Measurements from ENCODE around the gene PRR16.
A peak's percentile ranks its signal among the peaks of the same experiment; 100 is the strongest.

Gene PRR16

GRCh38 chr5:120546922-120547321 is 82.8 kb downstream of the PRR16 start:
- no peak for TF ChIP-seq CTCF (IDR thresholded peaks at IDR 0.05; ENCODE audit: low read depth, low read length, missing control alignments)
- no peak overlapping the region for H3K4me3 ChIP-seq (ENCODE audit: low read depth, low read length)
- in situ Hi-C loops (cut with HindIII; ENCODE audit: low sequenced_read_pairs) = no loop called here
- no peak for DNase-seq (ENCODE audit: low read depth)

DNA sequence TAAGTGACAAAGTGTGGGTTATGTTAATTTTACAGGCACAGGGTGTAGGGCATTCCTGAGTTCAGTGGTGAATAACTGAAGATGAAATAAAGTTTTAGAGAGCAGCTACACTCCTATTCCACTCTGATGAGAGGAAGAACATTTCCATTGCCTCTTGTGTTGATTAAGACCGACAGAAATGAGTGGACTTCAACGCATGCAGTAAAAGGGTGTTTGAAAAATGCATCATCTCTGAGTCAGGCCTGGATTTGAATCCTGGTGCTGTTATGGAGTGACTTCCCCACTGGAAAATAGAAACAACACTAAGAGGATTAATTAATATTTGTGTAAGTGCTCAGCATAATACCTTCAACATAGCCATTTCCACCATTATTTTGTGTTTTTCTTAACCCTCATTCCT is 86.3 kb downstream of the PRR16 start:
- no peak overlapping the region for H3K4me3 ChIP-seq (ENCODE audit: low read depth, low read length)
- in situ Hi-C loops (cut with HindIII; ENCODE audit: low sequenced_read_pairs) = no loop called here
- no peak for DNase-seq (ENCODE audit: low read depth)
- TF ChIP-seq CTCF (IDR thresholded peaks at IDR 0.05; ENCODE audit: low read depth, low read length, missing control alignments) = no peak

- DNase-seq (ENCODE audit: low read depth) = peak; percentile 22
- no peak overlapping the region for H3K4me3 ChIP-seq (ENCODE audit: low read depth, low read length)
- in situ Hi-C loops (cut with HindIII; ENCODE audit: low sequenced_read_pairs) = no loop called here
- TF ChIP-seq CTCF (IDR thresholded peaks at IDR 0.05; ENCODE audit: low read depth, low read length, missing control alignments) = no peak
These were observed 88.5 kb downstream of the PRR16 start for GRCh38 chr5:120552638-120553037.

DNA sequence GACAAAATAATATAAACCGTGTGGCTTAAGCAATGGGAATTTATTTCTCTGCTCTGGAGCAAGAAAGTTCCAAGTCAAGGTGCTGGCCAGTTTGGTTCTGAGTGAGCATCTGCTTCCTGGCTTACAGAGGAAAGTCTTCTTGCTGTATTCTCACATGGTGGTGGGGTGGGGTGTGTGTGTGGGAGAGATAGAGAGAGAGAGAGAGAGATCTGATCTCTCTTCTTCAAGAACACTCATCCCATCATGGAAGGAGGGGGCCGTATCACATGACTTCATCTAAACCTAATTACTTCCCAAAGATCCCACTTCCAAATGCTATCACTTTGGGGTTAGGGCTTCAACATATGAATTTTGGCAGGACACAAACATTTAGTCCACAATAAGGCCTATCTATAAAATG is 91.2 kb downstream of the PRR16 start:
- no peak for DNase-seq (ENCODE audit: low read depth)
- H3K4me3 ChIP-seq (ENCODE audit: low read depth, low read length) = no peak overlapping the region
- TF ChIP-seq CTCF (IDR thresholded peaks at IDR 0.05; ENCODE audit: low read depth, low read length, missing control alignments) = no peak
- in situ Hi-C loops (cut with HindIII; ENCODE audit: low sequenced_read_pairs) = no loop called here

- H3K4me3 ChIP-seq (ENCODE audit: low read depth, low read length) = no peak overlapping the region
- no peak for TF ChIP-seq CTCF (IDR thresholded peaks at IDR 0.05; ENCODE audit: low read depth, low read length, missing control alignments)
- in situ Hi-C loops (cut with HindIII; ENCODE audit: low sequenced_read_pairs) = no loop called here
- DNase-seq (ENCODE audit: low read depth) = no peak
These were observed 99.9 kb downstream of the PRR16 start for GRCh38 chr5:120564013-120564412.

- in situ Hi-C loops (cut with HindIII; ENCODE audit: low sequenced_read_pairs) = no loop called here
- no peak for TF ChIP-seq CTCF (IDR thresholded peaks at IDR 0.05; ENCODE audit: low read depth, low read length, missing control alignments)
- H3K4me3 ChIP-seq (ENCODE audit: low read depth, low read length) = no peak overlapping the region
- DNase-seq (ENCODE audit: low read depth) = no peak
These were observed 103.0 kb downstream of the PRR16 start for GRCh38 chr5:120567066-120567465.

DNA sequence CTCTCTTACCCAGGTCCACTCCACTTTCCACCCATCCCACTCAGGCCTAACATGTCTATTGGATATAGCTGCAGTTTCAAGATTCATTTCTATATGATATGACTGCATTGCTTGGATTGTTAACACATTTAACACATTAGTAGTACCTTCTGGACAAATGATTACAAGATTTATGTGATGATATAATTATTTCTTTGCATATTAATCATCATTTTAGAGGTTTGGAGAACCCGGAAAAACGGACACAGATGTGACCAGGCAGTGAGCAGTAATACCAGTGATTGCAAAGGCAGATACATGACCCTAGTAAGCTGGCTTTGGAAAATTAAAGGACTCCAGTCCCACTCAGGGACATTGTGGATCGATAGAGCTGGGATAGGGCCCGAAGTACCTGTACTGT is 103.8 kb downstream of the PRR16 start:
- no peak for TF ChIP-seq CTCF (IDR thresholded peaks at IDR 0.05; ENCODE audit: low read depth, low read length, missing control alignments)
- no peak for DNase-seq (ENCODE audit: low read depth)
- in situ Hi-C loops (cut with HindIII; ENCODE audit: low sequenced_read_pairs) = no loop called here
- no peak overlapping the region for H3K4me3 ChIP-seq (ENCODE audit: low read depth, low read length)

Data from astrocyte of the cerebellum (primary cell).